Measurements from ENCODE around the gene HMX2. TPM values are rescaled to one million over a fixed set of nuclear protein-coding genes. Genes with fewer than 3 reads are reported as not detected.

HMX2 gene
- not detected for total RNA-seq
- long read RNA-seq: 0 reads

- Histone ChIP-seq H3K36me3 (no peaks in the 10 kb centered on the region), H3K27me3 (peaks cover 41 to 68% of the 10 kb centered on the region in 2 donors), H3K4me1 (peaks cover 0 to 37% (median 4%) of the 10 kb centered on the region in 4 donors), H3K27ac (no peak within 1 kb of the TSS), H3K4me3 (no peak within 1 kb of the TSS), H3K9me3 (no peaks in the 10 kb centered on the region)
- DNase-seq (no peak), ATAC-seq (no peak)
- TF ChIP-seq CTCF (IDR thresholded peaks at IDR 0.05) (no peak), POLR2A (IDR thresholded peaks at IDR 0.05) (no peak)
- 0% methylated on average over 4 of the region's 64 CpGs for WGBS (ENCODE audit: insufficient coverage, low coverage, low lambda C conversion rate, missing lambda C conversion rate)
- intact Hi-C loops (cut with DNase I): loop anchor here in 1 of 2 donors (10.0 kb wide), 1 partner anchor 237 kb away; no protein-coding TSS in a partner anchor
Observed at GRCh38 chr10:123147635-123148413, at the start of gene HMX2. HMX2 (plus strand) TSS chr10:123148136; CDS start chr10:123148379, 243 bp downstream.

- H3K36me3 ChIP-seq: no peaks in the 10 kb centered on the region
- no peaks in the 10 kb centered on the region for H3K9me3 ChIP-seq
- H3K4me3 ChIP-seq: no peak overlapping the region
- TF ChIP-seq CTCF (IDR thresholded peaks at IDR 0.05) (no peak), POLR2A (IDR thresholded peaks at IDR 0.05) (no peak)
- H3K27ac ChIP-seq: no peak overlapping the region
- WGBS (ENCODE audit: insufficient coverage, low coverage, low lambda C conversion rate, missing lambda C conversion rate): 61% methylated on average over 5 of the region's 7 CpGs
- ATAC-seq: no peak
- no peaks in the 10 kb centered on the region for H3K4me1 ChIP-seq
- intact Hi-C loops (cut with DNase I): no loop called here
- no peak for DNase-seq
- no peaks in the 10 kb centered on the region for H3K27me3 ChIP-seq
Observed at GRCh38 chr10:123100030-123100762, 47.7 kb upstream of the HMX2 start.

- Histone ChIP-seq H3K27me3 (no peaks in the 10 kb centered on the region), H3K27ac (no peak overlapping the region), H3K4me1 (no peaks in the 10 kb centered on the region), H3K9me3 (no peaks in the 10 kb centered on the region), H3K36me3 (no peaks in the 10 kb centered on the region), H3K4me3 (no peak overlapping the region)
- WGBS (ENCODE audit: insufficient coverage, low coverage, low lambda C conversion rate, missing lambda C conversion rate): 40% methylated on average over 1 of the region's 9 CpGs
- DNase-seq (no peak), ATAC-seq (no peak)
- TF ChIP-seq POLR2A (IDR thresholded peaks at IDR 0.05) (no peak), CTCF (IDR thresholded peaks at IDR 0.05) (no peak)
- intact Hi-C loops (cut with DNase I): no loop called here
Observed at GRCh38 chr10:123101872-123102271, 46.1 kb upstream of the HMX2 start.

GRCh38 chr10:123102673-123103072 is 45.3 kb upstream of the HMX2 start:
- Histone ChIP-seq H3K36me3 (no peaks in the 10 kb centered on the region), H3K27ac (no peak overlapping the region), H3K9me3 (no peaks in the 10 kb centered on the region), H3K4me1 (no peaks in the 10 kb centered on the region), H3K27me3 (no peaks in the 10 kb centered on the region), H3K4me3 (no peak overlapping the region)
- no peak for TF ChIP-seq CTCF (IDR thresholded peaks at IDR 0.05)
- intact Hi-C loops (cut with DNase I): no loop called here
- WGBS (ENCODE audit: insufficient coverage, low coverage, low lambda C conversion rate, missing lambda C conversion rate): 27% methylated on average over 2 of the region's 2 CpGs
- DNase-seq (no peak), ATAC-seq (peak in 1 of 4 donors; percentile 31)

Measured in right lobe of liver (tissue), 6 donors.